ENCODE measurements around the gene OPHN1.

- no peak for TF ChIP-seq CTCF (IDR thresholded peaks at IDR 0.05)
- no peak for TF ChIP-seq POLR2A (IDR thresholded peaks at IDR 0.05)
Observed at GRCh38 chrX:68358679-68359078, 74.6 kb downstream of the OPHN1 start.
